ENCODE data around the gene ITGAE.
A peak's percentile ranks its signal among the peaks of the same experiment; 100 is the strongest.

Gene ITGAE

DNA sequence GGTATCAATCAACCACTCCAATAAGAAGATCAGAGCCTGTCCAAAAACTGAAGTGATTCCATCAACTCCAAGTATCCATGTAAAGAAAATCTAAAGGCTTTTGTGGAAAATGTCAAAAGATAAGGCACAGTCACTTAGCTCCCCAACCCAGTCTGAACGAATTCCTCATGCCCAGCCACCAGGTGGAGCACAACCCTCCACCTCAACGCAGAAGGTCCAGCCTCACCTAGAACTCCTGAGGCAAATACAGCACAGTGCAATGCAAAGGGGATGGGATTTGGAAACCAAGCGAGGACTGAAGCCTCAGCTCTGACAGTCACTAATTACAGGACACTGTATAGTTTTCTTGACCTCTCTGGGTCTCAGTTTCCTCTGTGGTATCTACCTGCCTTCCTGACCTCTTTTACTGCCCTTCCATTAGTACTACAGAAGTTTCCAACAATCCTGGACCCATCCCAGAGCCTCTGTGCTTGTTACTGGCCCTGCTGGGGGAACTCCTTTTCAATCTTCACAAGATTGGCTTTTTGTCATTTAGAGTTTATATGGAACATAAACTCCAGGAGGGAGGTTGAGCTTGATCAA, 43.0 kb upstream of the ITGAE start:
- no peak overlapping the region for H2AK5ac ChIP-seq (ENCODE audit: low read length, severe bottlenecking)
- H2BK12ac ChIP-seq (ENCODE audit: low read length in 2 of 2): no peak overlapping the region
- no peak overlapping the region for H3K4ac ChIP-seq (ENCODE audit: low read depth in 1 of 2, low read length in 2 of 2)
- H3K23ac ChIP-seq (ENCODE audit: low read length in 2 of 2): no peak overlapping the region
- no peak overlapping the region for H4K91ac ChIP-seq (ENCODE audit: low read length)
- no peak overlapping the region for H4K8ac ChIP-seq (ENCODE audit: low read length)
- no peak overlapping the region for H2BK5ac ChIP-seq (ENCODE audit: low read depth, low read length, poor library complexity, severe bottlenecking)
- H3K14ac ChIP-seq (ENCODE audit: low read length in 2 of 2): no peak overlapping the region
- H3K9me3 ChIP-seq (ENCODE audit: control insufficient read depth, low read length): no peaks in the 10 kb centered on the region
- H3K36me3 ChIP-seq (ENCODE audit: control insufficient read depth in 1 of 2, insufficient read depth in 2 of 2, low read depth in 1 of 2, low read length in 2 of 2): peaks cover 31 to 52% of the 10 kb centered on the region in 2 experiments
- H3K27me3 ChIP-seq (ENCODE audit: control insufficient read depth in 1 of 2, insufficient read depth in 1 of 2, low read length in 2 of 2): no peaks in the 10 kb centered on the region
- no peak overlapping the region for H2BK15ac ChIP-seq (ENCODE audit: low read depth, poor library complexity, severe bottlenecking)
- H3K18ac ChIP-seq (ENCODE audit: low read depth in 1 of 2, low read length in 2 of 2): no peak overlapping the region
- H3K27ac ChIP-seq (ENCODE audit: low read length, poor library complexity, severe bottlenecking): no peak overlapping the region
- no peak overlapping the region for H2AFZ ChIP-seq (ENCODE audit: low read depth, low read length)
- WGBS: 58% methylated on average over 3 of the region's 3 CpGs
- H3K4me2 ChIP-seq (ENCODE audit: low read length, poor library complexity, severe bottlenecking): no peak overlapping the region
- no peak overlapping the region for H3K4me3 ChIP-seq (ENCODE audit: insufficient read depth in 1 of 2, low read depth in 1 of 2, low read length in 2 of 2)
- H3K79me1 ChIP-seq (replicated peaks; ENCODE audit: low read length, poor library complexity, severe bottlenecking): peaks cover 26% of the 10 kb centered on the region
- no peak overlapping the region for H2BK120ac ChIP-seq (ENCODE audit: low read depth, low read length)
- peaks cover 7% of the 10 kb centered on the region for H3K4me1 ChIP-seq (ENCODE audit: control insufficient read depth, insufficient read depth, low read depth, low read length)
- DNase-seq: peak; percentile 43
- no peak overlapping the region for H3K9ac ChIP-seq (ENCODE audit: low read length)

DNA sequence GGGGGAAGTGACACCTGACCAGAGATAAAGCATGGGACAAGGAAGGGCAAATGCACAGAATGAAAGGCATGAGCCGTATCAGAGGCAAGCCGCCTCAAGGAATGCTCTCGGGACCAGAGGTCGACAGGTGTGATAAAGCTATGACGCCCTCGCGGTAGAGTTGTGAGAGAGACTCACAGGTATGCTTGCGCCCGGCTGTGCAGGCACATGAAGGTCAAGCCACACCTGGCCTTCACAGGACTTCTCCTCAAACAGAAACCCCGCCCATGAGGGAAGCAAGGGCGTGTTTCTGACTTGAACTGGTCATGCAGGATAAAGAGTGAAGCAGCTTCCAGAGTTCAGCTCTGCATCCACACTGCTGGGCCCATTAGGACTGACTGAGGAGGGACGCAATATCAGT, 37.2 kb upstream of the ITGAE start:
- no peak overlapping the region for H3K27ac ChIP-seq (ENCODE audit: low read length, poor library complexity, severe bottlenecking)
- no peak overlapping the region for H3K18ac ChIP-seq (ENCODE audit: low read depth in 1 of 2, low read length in 2 of 2)
- no peak overlapping the region for H3K4ac ChIP-seq (ENCODE audit: low read depth in 1 of 2, low read length in 2 of 2)
- H2AFZ ChIP-seq (ENCODE audit: low read depth, low read length): no peak overlapping the region
- no peak overlapping the region for H4K8ac ChIP-seq (ENCODE audit: low read length)
- peaks cover 40% of the 10 kb centered on the region for H3K79me1 ChIP-seq (replicated peaks; ENCODE audit: low read length, poor library complexity, severe bottlenecking)
- H2BK120ac ChIP-seq (ENCODE audit: low read depth, low read length): no peak overlapping the region
- H2AK5ac ChIP-seq (ENCODE audit: low read length, severe bottlenecking): no peak overlapping the region
- no peaks in the 10 kb centered on the region for H3K4me1 ChIP-seq (ENCODE audit: control insufficient read depth, insufficient read depth, low read depth, low read length)
- no peak overlapping the region for H2BK12ac ChIP-seq (ENCODE audit: low read length in 2 of 2)
- no peak overlapping the region for H2BK15ac ChIP-seq (ENCODE audit: low read depth, poor library complexity, severe bottlenecking)
- no peak overlapping the region for H3K4me3 ChIP-seq (ENCODE audit: insufficient read depth in 1 of 2, low read depth in 1 of 2, low read length in 2 of 2)
- H3K9ac ChIP-seq (ENCODE audit: low read length): no peak overlapping the region
- DNase-seq: no peak
- no peak overlapping the region for H4K91ac ChIP-seq (ENCODE audit: low read length)
- H3K4me2 ChIP-seq (ENCODE audit: low read length, poor library complexity, severe bottlenecking): no peak overlapping the region
- WGBS: over 99% methylated on average over 12 of the region's 12 CpGs
- H3K14ac ChIP-seq (ENCODE audit: low read length in 2 of 2): no peak overlapping the region
- no peaks in the 10 kb centered on the region for H3K27me3 ChIP-seq (ENCODE audit: control insufficient read depth in 1 of 2, insufficient read depth in 1 of 2, low read length in 2 of 2)
- no peak overlapping the region for H3K23ac ChIP-seq (ENCODE audit: low read length in 2 of 2)
- H2BK5ac ChIP-seq (ENCODE audit: low read depth, low read length, poor library complexity, severe bottlenecking): no peak overlapping the region
- peaks cover 35 to 85% of the 10 kb centered on the region in 2 experiments for H3K36me3 ChIP-seq (ENCODE audit: control insufficient read depth in 1 of 2, insufficient read depth in 2 of 2, low read depth in 1 of 2, low read length in 2 of 2)
- H3K9me3 ChIP-seq (ENCODE audit: control insufficient read depth, low read length): no peaks in the 10 kb centered on the region

GRCh38 chr17:3836551-3836950, 35.6 kb upstream of the ITGAE start:
- no peak overlapping the region for H3K4me2 ChIP-seq (ENCODE audit: low read length, poor library complexity, severe bottlenecking)
- no peak overlapping the region for H3K27ac ChIP-seq (ENCODE audit: low read length, poor library complexity, severe bottlenecking)
- H3K9me3 ChIP-seq (ENCODE audit: control insufficient read depth, low read length): no peaks in the 10 kb centered on the region
- no peak overlapping the region for H2BK5ac ChIP-seq (ENCODE audit: low read depth, low read length, poor library complexity, severe bottlenecking)
- H2AK5ac ChIP-seq (ENCODE audit: low read length, severe bottlenecking): no peak overlapping the region
- no peak overlapping the region for H4K8ac ChIP-seq (ENCODE audit: low read length)
- H3K9ac ChIP-seq (ENCODE audit: low read length): no peak overlapping the region
- H3K4me1 ChIP-seq (ENCODE audit: control insufficient read depth, insufficient read depth, low read depth, low read length): no peaks in the 10 kb centered on the region
- H2BK12ac ChIP-seq (ENCODE audit: low read length in 2 of 2): no peak overlapping the region
- no peak overlapping the region for H3K4ac ChIP-seq (ENCODE audit: low read depth in 1 of 2, low read length in 2 of 2)
- H4K91ac ChIP-seq (ENCODE audit: low read length): no peak overlapping the region
- 99% methylated on average over 9 of the region's 10 CpGs for WGBS
- H2BK15ac ChIP-seq (ENCODE audit: low read depth, poor library complexity, severe bottlenecking): no peak overlapping the region
- no peak overlapping the region for H3K14ac ChIP-seq (ENCODE audit: low read length in 2 of 2)
- H3K27me3 ChIP-seq (ENCODE audit: control insufficient read depth in 1 of 2, insufficient read depth in 1 of 2, low read length in 2 of 2): no peaks in the 10 kb centered on the region
- H3K79me1 ChIP-seq (replicated peaks; ENCODE audit: low read length, poor library complexity, severe bottlenecking): peaks cover 37% of the 10 kb centered on the region
- peaks cover 29 to 75% of the 10 kb centered on the region in 2 experiments for H3K36me3 ChIP-seq (ENCODE audit: control insufficient read depth in 1 of 2, insufficient read depth in 2 of 2, low read depth in 1 of 2, low read length in 2 of 2)
- H3K23ac ChIP-seq (ENCODE audit: low read length in 2 of 2): no peak overlapping the region
- no peak overlapping the region for H2BK120ac ChIP-seq (ENCODE audit: low read depth, low read length)
- H3K18ac ChIP-seq (ENCODE audit: low read depth in 1 of 2, low read length in 2 of 2): no peak overlapping the region
- no peak for DNase-seq
- no peak overlapping the region for H2AFZ ChIP-seq (ENCODE audit: low read depth, low read length)
- no peak overlapping the region for H3K4me3 ChIP-seq (ENCODE audit: insufficient read depth in 1 of 2, low read depth in 1 of 2, low read length in 2 of 2)

DNA sequence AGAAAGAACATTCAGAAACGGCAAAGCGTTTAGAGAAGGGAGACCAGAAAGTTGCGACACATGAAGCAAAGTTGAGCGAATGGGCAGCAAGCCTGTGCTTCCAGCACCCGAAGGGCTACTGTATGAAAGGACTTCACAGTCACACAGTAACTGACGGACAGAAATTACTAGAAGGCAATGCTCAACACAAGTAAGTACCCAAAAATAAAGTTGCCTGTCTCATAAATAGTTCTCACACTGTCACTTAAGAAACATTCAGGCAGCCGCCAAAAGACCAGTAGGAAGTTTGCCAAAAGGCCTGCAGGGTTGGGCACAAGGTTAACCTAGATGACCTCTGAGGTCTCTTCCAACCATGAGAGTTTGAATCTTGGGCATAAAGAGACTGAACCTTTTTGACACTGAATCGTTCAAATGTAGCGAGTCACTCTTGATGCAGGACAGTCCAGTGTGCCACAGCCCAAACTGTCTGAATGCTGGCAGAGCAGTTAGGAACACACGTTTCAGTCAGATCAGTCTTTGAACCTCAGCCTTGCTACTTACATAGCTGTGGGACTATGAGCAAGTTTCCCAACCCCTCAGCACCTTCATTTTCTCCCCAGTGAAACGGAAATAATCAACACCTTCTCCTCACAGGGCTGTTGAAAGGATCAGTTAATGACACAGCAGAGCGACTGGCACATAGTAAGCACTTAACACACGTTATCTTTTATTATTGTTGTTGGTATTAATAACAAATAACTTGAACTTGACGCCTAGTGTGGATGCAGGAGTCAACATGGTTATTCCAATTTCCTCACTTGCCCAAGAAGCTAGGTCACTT, 34.6 kb upstream of the ITGAE start:
- DNase-seq: no peak
- Histone ChIP-seq H3K4me3 (ENCODE audit: insufficient read depth in 1 of 2, low read depth in 1 of 2, low read length in 2 of 2) (no peak overlapping the region), H4K8ac (ENCODE audit: low read length) (no peak overlapping the region), H2BK120ac (ENCODE audit: low read depth, low read length) (no peak overlapping the region), H3K27ac (ENCODE audit: low read length, poor library complexity, severe bottlenecking) (no peak overlapping the region), H3K27me3 (ENCODE audit: control insufficient read depth in 1 of 2, insufficient read depth in 1 of 2, low read length in 2 of 2) (no peaks in the 10 kb centered on the region), H2AK5ac (ENCODE audit: low read length, severe bottlenecking) (no peak overlapping the region), H2BK15ac (ENCODE audit: low read depth, poor library complexity, severe bottlenecking) (no peak overlapping the region), H2BK5ac (ENCODE audit: low read depth, low read length, poor library complexity, severe bottlenecking) (no peak overlapping the region), H3K79me1 (replicated peaks; ENCODE audit: low read length, poor library complexity, severe bottlenecking) (peaks cover 36% of the 10 kb centered on the region), H3K36me3 (ENCODE audit: control insufficient read depth in 1 of 2, insufficient read depth in 2 of 2, low read depth in 1 of 2, low read length in 2 of 2) (peaks cover 30 to 66% of the 10 kb centered on the region in 2 experiments), H3K4me2 (ENCODE audit: low read length, poor library complexity, severe bottlenecking) (no peak overlapping the region), H3K18ac (ENCODE audit: low read depth in 1 of 2, low read length in 2 of 2) (no peak overlapping the region), H4K91ac (ENCODE audit: low read length) (no peak overlapping the region), H3K4me1 (ENCODE audit: control insufficient read depth, insufficient read depth, low read depth, low read length) (no peaks in the 10 kb centered on the region), H3K14ac (ENCODE audit: low read length in 2 of 2) (no peak overlapping the region), H3K9me3 (ENCODE audit: control insufficient read depth, low read length) (no peaks in the 10 kb centered on the region), H3K23ac (ENCODE audit: low read length in 2 of 2) (no peak overlapping the region), H3K4ac (ENCODE audit: low read depth in 1 of 2, low read length in 2 of 2) (no peak overlapping the region), H2BK12ac (ENCODE audit: low read length in 2 of 2) (no peak overlapping the region), H2AFZ (ENCODE audit: low read depth, low read length) (no peak overlapping the region), H3K9ac (ENCODE audit: low read length) (no peak overlapping the region)
- 88% methylated on average over 12 of the region's 14 CpGs for WGBS

Measured in mesenchymal stem cell (in vitro differentiated cells and primary cell).